GOT3 (cell line): ENCODE measurements around the gene ZNG1C.
"Not testable (repeated sequence)": the region's sequence is repeated elsewhere in the genome, so short reads cannot be mapped to it uniquely, and the experiment has no call there.

ENCODE experiments used
- DNase-seq: peaks from one replicate; lab custom pipeline; 2025; ENCODE audit warnings: mixed read lengths; lab: John Stamatoyannopoulos, UW

ZNG1C gene

GRCh38 chr9:68343242-68343641, 101.5 kb downstream of the ZNG1C start:
- DNase-seq = not testable (repeated sequence)

GRCh38 chr9:68343992-68344391, 102.2 kb downstream of the ZNG1C start:
- not testable (repeated sequence) for DNase-seq
